Activated gamma-delta T cell treated with anti-CD3 and anti-CD28 coated beads, Interleukin-2, amount 50 U/mL, for 16 hours (primary cell): ENCODE results near the gene FCGR1A.
"Not testable (repeated sequence)": the region's sequence is repeated elsewhere in the genome, so short reads cannot be mapped to it uniquely, and the experiment has no call there.

Source experiments
- DNase-seq: peaks from one replicate; pipeline ENCODE4 v3.0.0-alpha.2; 2020; ENCODE audit warnings: low read depth

FCGR1A gene

DNA sequence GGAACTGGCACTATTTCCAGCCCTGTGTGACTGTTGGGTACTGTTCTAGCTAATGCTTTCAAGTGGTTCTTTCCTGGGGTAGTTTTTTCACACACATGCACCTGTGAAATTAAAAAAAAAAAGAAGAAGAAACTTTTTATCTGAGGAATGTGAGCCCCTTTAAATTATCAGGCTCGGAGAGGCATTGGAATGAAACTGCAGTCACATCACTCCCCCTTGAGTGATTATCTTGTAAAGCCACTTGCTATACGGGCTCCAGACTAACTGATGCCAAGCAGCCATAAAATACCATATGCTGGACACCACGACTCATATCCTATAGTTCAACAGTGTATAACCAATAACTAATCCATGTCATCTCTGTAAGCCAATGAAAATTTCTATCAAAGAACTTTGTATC is 5.4 kb upstream of the FCGR1A start:
- DNase-seq, result not testable (repeated sequence)

DNA sequence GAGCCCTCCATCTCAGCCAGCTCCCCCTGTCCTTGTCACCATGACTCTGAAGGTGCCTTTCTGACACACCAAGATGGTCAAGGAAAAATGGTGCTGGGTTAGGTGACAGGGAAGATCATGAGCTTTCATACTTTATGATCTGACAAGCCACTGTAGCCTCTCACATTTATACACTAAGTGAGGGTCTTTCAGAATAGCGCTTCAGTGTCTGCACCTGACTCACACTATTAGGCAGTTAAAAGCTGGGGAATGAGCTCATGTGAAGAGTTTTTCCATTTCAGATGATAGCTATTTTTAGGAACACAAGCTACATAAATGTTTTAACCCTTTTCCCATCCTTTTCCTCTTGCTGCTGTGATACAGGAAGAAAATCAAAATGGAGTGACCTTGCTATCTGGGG is 4.2 kb upstream of the FCGR1A start:
- DNase-seq, result not testable (repeated sequence)

DNA sequence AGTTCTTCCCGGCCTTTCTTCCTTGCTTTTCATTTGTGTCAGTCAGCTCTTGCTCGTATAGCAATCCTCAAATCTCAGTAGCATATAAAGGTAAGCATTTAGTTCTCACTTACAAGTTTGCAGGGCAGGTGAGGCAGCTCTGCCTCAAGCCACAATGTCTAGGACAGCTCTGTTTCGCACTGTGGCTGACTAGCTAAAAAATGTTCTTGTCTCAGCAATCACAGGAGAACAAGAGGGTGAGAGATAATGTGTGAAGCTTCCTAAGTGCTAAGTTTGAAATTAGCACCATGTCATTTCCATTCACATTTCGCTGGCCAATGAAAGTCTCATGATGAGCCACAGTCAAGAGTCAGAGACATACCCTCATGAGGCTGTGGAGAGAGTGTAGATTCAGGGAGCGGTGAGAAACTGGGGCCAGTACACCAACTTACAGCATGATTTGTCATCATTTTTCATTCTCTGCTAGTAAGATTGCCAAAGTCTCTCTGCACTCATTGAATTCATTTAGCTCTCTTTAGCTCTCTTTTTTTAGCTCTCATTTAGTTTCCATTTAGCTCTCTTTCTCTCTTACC is 995 bp upstream of the FCGR1A start:
- not testable (repeated sequence) for DNase-seq

DNA sequence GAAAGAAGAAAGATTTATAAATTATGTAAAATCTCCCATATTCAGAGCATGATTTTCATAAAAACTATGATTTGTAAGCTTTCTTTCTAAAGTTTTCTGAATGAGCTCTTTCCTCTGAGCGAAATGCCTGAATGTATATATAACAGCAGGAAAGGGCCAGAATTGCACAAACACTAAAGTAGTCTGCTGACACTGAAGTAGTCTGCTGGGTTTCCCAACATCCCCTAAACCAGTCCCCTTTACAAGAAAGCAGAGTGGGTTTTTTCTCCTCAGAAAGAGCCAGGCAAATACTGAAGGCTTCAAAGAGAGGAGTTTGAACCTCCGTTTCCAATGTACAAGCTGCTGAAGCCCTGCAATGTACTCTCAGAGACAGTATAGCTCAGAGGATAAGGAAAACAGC is 795 bp downstream of the FCGR1A start:
- not testable (repeated sequence) for DNase-seq

DNA sequence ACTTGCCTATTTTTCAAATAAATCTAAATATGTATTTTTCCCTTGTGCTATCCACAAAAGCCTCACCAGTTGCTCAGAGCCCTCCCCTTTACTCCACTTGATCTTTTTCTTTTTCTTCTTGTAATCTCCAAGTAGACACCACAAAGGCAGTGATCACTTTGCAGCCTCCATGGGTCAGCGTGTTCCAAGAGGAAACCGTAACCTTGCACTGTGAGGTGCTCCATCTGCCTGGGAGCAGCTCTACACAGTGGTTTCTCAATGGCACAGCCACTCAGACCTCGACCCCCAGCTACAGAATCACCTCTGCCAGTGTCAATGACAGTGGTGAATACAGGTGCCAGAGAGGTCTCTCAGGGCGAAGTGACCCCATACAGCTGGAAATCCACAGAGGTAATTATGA is 1.4 kb downstream of the FCGR1A start:
- not testable (repeated sequence) for DNase-seq

DNA sequence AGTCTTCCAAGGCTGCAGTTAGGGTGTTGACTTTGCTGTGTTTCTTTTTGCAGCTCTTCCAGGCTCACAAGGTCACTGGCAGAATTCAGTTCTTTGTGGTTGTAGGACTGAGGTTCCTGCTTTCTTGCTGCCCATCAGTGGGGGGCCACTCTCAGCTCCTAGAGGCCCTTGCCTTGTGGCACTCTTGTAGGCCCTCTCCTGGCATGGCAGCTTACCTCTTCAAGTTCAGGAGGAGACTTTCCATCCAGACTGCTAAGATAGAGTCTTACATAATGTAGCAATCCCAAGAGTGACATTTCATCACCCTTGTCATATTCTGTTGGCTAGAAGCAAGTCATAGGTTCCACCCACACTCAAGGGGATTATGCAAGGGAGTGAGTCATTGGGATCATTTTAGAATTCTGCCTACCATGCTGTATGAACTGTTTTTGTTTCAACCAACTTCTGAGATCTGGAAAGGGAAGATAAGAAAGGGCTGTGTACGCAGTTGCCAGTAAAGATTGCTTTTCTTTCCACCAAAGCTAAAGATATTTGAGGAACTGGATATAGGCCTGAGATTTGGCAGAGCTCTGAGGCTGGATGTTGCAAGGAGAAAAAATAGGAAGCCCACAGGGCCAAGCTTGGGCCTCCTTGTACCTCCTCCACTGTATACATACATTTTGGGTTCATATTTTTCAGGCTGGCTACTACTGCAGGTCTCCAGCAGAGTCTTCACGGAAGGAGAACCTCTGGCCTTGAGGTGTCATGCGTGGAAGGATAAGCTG is 5.4 kb downstream of the FCGR1A start:
- not testable (repeated sequence) for DNase-seq

DNA sequence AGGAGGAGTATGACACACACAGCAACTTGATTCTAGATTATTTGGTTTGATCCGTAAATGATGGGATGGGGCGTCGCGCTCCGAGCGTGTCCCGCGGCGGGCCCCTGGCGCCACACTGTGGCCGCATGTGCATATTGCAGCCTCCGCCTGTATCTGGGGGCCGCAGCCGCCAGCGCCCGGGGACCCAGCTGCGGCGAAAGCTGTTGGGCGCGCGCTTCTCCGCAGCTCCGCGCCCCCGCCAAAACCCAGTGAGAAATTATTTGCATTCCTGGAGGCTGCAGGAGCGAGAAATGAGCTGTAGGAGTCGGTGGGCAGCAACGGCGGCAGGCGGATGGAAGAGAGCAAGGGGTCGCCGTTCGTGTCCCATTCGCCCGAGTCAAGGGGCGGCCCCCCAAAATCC is 10.0 kb downstream of the FCGR1A start:
- DNase-seq, result peak; percentile 27

DNA sequence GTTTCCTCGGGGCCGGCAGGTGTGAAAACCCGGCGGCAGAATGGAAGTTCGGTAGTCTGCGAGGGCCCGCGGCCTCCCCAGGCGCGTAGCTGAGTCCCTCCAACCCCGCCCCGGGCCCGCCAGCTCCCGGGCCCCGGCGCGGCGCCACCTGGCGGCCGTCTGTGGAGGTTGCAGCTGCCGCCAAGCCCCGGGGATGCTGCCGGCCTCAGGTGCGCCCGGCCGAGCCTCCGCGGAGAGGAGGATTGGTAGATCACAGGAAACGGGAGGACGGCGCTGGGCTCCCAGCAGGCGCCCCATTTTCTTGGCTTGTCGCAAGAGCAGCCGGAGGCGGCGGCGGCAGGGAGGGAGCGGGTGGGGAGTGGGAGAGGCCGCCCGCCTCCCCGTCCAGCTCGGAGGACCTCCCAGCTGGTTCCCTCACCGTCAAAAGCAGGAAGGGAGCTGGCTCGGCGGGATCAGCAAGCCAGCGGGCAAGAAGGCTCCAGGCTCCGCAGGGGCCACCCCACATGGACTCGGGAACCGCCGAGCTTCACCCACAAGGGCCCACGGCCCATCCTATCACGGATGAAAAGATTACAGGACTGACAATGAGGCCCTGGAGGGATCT is 10.5 kb downstream of the FCGR1A start:
- DNase-seq, result peak; percentile 68

DNA sequence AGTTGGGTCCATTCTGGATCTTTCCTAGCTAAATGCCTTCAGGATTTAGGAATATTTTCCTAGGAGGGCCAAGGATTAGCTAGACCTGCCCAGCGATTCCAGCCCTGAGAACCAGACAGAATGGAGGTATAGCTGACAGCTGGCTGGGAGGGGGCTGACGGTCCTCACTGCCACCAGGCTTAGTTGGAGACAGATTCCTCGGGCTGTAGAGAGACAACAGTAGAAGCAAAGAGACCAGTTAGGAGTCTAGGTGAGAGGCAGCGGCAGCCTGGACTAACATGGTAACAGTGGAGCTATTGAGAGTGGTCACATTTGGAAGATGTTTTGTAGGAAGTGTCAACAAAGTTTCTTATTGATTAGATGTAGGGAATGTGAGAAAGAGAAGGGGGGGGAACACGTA is 11.4 kb downstream of the FCGR1A start:
- DNase-seq, result not testable (repeated sequence)

DNA sequence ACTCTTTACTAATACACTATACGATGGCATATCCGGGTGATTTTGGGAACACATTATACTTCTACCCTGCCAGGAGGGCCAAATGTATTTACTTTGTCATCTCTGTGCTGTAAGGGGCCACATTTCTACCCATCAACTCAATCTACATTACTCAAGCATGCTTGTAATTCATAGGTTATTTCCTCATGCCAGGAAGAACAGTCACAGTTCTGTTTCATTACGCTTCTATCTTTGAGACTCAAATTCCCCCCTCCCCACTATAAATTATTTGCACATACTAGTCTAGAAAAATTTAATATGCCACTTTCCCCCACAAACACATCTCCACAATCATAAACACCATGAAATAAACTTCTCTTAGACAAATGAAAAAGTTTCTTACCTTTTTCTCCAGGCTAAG is 19.1 kb downstream of the FCGR1A start:
- not testable (repeated sequence) for DNase-seq

DNA sequence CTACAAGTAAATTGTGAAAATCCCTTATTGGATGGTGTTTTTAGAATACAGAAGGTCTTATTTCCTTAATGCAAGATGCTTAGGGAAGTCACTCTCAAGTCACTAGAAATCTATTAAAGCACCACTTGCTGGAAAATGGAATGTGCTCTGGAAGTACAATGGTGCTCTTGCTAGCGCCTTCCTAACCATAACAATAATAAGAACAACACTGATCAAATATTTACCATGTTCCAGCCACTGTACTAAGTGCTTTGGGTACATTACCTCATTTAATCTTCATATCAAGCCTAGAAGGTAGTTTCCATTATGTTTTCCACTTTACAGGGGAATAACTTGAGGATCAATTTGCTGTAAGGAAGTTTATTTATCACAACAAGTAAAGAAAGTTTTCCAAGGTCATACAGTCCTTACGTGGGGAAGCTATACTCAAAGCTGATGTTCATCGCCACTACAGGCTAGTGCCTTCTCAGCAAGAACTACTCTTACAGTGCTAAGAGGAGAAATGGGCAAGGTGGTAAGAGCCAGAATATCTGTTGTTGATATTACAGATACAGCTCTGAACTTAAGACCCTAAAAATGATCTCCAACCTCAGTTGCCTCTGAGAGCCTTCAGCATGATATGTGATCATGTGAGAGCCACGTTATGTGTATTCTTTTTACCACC is 22.1 kb downstream of the FCGR1A start:
- not testable (repeated sequence) for DNase-seq

DNA sequence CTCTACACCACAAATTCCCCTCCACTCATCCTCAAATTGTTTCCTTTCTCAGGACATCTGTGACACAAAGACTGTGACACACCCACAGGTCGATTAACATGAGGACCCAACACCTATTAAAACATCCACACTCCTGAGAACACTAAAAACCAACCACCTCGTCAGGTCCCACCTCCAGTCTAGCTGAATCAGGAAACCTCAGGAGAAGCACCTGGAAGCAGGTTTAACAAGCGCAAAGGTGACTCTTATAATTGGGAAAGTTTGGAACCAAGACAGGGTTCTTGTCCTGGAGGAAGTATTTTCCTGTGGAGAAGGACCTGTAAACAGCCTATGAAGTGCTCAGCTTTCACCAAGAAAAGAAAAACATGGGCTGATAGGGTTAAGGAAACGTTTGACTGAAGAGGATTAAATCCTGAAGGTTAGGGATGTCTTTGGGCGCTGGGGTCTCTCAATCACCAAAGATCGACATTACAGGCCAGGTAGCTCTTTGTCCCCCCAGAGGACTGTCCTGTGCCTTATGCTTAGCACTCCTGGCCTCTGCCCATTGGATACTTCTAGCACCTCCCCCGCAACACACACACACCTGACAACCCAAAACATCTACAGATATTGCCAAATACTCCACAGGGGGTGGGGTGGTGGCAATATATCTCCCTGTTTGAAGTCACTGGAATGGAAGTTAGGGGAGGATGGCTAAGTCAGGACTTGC is 28.4 kb downstream of the FCGR1A start:
- DNase-seq, result not testable (repeated sequence)

DNA sequence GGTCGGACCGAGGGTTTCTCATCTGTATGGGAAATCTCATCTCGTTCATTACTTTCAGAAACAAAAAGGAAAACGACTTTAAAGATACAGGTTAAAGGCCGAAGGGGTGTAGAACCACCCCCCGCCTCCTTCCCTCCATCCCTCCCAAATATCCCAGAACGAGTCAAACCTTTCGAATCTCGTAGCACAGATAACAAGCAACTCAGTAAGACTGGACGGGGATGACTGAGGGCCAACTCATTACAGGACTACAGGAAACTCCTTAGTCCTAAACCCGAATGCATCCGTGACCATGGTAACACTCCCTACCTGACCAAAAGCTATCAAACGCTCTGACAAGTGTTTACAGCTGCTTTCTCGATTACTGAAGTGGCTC is 29.0 kb downstream of the FCGR1A start:
- not testable (repeated sequence) for DNase-seq

DNA sequence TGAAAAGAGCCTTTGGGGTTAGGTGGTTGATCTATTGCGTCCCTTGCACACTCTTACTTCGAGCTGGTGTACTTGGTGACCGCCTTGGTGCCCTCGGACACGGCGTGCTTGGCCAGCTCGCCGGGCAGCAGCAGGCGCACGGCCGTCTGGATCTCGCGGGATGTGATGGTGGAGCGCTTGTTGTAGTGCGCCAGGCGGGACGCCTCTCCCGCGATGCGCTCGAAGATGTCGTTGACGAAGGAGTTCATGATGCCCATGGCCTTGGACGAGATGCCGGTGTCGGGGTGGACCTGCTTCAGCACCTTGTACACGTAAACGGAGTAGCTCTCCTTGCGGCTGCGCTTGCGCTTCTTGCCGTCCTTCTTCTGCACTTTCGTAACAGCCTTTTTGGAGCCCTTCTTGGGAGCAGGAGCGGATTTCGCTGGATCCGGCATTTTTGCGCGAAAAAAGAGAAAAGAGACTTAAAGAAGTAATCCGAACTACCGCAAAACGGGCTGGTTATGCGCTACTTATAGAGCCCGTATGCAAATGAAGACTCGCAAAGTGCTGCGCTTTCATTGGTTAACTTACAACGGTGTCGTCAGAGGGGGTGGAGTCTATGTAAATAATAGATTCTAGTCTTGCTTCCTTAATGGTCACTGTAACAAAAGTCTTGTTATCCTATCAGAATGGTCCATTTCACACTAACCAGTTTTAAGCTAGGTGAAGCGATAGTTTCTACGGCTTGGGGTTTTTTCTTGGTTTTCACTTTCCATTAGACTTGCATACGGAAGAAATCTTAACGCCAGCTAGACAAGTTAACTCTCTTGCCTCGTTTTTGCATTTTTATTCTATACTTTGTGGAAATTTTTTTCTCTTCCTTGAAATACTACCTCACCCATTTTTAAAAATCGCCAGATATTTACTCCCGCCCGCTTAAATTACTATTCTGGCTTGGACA is 29.7 kb downstream of the FCGR1A start:
- peak; percentile 70 for DNase-seq

DNA sequence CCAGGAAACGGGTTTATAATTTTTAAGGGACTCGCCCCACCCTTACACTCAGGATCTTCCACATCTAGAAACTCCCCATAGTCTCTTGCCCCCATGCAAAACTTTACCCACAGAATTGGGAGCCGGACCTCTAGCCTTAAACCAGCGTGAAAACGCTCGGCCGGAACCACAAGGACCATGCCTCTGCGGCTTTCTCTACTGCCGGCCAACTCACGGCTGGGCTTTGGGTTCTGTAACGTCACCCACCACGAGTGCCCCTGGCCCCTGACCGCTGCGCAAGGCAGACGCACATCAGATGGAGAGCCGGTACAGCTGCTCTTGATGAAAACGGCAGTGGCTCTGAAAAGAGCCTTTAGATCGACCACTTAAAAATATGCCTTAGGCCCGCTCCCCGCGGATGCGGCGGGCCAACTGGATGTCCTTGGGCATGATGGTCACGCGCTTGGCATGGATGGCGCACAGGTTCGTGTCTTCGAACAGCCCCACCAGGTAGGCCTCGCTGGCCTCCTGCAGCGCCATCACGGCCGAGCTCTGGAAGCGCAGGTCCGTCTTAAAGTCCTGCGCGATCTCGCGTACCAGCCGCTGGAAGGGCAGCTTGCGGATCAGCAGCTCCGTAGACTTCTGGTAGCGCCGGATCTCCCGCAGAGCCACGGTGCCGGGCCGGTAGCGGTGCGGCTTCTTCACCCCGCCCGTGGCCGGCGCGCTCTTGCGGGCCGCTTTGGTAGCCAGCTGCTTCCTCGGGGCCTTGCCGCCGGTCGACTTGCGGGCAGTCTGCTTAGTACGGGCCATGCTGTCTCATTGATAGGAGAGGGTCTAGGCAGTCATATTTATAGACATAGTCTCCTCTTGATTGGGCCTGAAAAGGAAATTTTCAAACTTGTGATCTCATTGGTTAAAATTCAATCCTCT is 30.7 kb downstream of the FCGR1A start:
- DNase-seq, result peak; percentile 46

DNA sequence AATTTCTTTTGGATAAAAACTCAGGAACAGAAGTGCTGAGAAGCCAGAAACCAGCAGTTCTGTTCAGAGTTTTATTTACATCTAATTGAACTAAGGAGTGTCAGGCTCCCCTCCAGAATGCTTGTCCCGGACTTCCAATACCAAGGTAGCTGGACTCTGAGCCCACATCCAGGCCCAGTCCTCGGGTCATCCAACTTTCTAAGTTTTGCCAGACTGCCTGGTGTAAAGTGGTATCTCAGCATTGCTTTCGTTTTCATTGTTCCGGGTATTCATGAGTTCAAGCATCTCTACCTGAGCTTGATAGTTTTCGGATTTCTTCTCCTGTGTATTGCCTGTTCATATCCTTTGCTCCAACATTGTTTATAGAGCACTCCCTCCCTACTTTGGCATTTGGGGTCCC is 37.9 kb downstream of the FCGR1A start:
- DNase-seq, result not testable (repeated sequence)

DNA sequence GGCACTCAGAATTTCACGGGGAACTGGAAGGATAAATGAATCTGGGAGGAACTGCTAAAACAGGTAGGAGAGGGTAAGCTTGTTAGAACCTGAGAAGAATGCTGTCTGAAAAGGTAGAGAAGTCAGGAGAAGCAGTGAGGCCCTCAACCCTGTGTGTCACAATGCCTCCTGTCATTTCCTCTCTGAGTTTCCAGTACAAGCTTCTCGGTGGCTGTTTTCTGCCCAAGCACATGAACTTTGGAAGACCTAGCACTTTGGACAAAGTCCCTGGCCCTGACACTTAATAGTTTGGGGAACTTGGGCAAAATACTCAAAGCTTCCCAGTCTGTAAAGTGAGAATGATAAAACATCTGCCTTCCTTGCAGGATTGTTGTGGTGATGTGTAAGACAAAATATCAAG is 44.1 kb downstream of the FCGR1A start:
- not testable (repeated sequence) for DNase-seq

DNA sequence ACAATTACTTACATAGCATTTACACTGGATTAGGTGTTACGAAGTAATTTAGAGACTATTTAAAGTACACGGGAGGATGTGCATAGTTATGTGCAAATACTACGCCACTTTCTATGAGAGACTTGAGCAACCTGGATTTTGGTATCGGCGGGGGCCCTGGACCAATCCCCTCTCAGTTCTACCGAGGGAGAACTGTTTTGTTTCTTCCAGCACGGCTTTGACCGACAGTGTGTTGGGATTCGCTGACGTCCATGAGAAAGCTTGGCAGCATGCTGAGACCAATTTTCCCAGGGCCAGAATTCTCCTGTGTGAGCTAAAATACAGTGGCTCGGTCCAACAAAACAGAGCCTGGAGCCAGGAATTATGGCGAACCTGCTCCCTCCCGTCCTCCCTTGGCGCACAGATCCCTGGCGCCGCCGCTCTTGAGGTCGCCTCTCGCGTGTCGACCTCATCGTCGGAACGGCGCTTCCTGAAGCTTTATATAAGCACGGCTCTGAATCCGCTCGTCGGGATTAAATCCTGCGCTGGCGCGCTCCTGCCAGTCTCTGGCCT is 49.3 kb downstream of the FCGR1A start:
- not testable (repeated sequence) for DNase-seq

DNA sequence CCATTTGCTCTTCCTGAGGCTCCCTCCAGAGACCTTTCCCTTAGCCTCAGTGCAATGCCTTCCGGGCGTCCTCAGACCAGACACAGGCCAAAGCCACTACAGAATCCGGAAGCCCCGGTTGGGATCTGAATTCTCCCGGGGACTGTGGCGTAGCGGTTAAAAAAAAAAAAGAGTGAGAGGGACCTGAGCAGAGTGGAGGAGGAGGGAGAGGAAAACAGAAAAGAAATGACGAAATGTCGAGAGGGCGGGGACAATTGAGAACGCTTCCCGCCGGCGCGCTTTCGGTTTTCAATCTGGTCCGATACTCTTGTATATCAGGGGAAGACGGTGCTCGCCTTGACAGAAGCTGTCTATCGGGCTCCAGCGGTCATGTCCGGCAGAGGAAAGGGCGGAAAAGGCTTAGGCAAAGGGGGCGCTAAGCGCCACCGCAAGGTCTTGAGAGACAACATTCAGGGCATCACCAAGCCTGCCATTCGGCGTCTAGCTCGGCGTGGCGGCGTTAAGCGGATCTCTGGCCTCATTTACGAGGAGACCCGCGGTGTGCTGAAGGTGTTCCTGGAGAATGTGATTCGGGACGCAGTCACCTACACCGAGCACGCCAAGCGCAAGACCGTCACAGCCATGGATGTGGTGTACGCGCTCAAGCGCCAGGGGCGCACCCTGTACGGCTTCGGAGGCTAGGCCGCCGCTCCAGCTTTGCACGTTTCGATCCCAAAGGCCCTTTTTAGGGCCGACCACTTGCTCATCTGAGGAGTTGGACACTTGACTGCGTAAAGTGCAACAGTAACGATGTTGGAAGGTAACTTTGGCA is 50.0 kb downstream of the FCGR1A start:
- not testable (repeated sequence) for DNase-seq
